HL-60 (cell line): ENCODE results near the gene IL13RA1.

Experiments used
- CTCF ChIP-seq: IDR thresholded peaks from one replicate; pipeline ENCODE4 v1.5.1; 2011; ENCODE audit warnings: low read length, control low read depth, inconsistent platforms; ENCODE audit not compliant: insufficient read depth
- GABPA ChIP-seq: IDR thresholded peaks from 2 replicates; pipeline ENCODE4 v1.6.1; 2012; ENCODE audit warnings: low read depth
- POLR2AphosphoS5 ChIP-seq: IDR thresholded peaks from 2 replicates; pipeline ENCODE4 v1.6.1; 2012; ENCODE audit warnings: low read depth
- REST ChIP-seq: IDR thresholded peaks from 2 replicates; pipeline ENCODE4 v1.6.1; 2012; ENCODE audit warnings: low read depth; ENCODE audit not compliant: insufficient replicate concordance

GRCh38 chrX:118693843-118694242 is 33.6 kb upstream of the IL13RA1 start:
- no peak for TF ChIP-seq CTCF
- TF ChIP-seq REST = no peak
- TF ChIP-seq POLR2AphosphoS5 = no peak
- no peak for TF ChIP-seq GABPA
